ENCODE results near the gene ADGRE2.

- TF ChIP-seq, protein P1, sequence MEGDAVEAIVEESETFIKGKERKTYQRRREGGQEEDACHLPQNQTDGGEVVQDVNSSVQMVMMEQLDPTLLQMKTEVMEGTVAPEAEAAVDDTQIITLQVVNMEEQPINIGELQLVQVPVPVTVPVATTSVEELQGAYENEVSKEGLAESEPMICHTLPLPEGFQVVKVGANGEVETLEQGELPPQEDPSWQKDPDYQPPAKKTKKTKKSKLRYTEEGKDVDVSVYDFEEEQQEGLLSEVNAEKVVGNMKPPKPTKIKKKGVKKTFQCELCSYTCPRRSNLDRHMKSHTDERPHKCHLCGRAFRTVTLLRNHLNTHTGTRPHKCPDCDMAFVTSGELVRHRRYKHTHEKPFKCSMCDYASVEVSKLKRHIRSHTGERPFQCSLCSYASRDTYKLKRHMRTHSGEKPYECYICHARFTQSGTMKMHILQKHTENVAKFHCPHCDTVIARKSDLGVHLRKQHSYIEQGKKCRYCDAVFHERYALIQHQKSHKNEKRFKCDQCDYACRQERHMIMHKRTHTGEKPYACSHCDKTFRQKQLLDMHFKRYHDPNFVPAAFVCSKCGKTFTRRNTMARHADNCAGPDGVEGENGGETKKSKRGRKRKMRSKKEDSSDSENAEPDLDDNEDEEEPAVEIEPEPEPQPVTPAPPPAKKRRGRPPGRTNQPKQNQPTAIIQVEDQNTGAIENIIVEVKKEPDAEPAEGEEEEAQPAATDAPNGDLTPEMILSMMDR (IDR thresholded peaks at IDR 0.05): no peak
- TF ChIP-seq POLR2A (IDR thresholded peaks at IDR 0.05) (no peak), POLR2AphosphoS5 (IDR thresholded peaks at IDR 0.05; ENCODE audit: insufficient read depth in 1 of 2, low read depth in 1 of 2) (no peak)
Measured at GRCh38 chr19:14731200-14731599, 47.2 kb downstream of the ADGRE2 start.

All from vagina (tissue), 2 donors.